Esophagus muscularis mucosa (tissue), 4 donors: ENCODE data around the gene EPHB1. TPM values are rescaled to one million over a fixed set of nuclear protein-coding genes. Genes with fewer than 3 reads are reported as not detected.
"Not testable (repeated sequence)": the region's sequence is repeated elsewhere in the genome, so short reads cannot be mapped to it uniquely, and the experiment has no call there.

Experiments used
- DNase-seq: peaks from one replicate; pipeline ENCODE4 v3.0.0-alpha.2; 2017; ENCODE audit errors: extremely low spot score
- H3K27ac ChIP-seq, 4 donors: fragments of 200-600 bp; sonication (generic); replicated peaks in 1 of 4; 1 replicate in 3 of 4; 2 replicates in 1 of 4; pipeline ENCODE4 v1.5.1; 2016 to 2019; ENCODE audit warnings: mild to moderate bottlenecking in 1 of 4
- H3K27me3 ChIP-seq, 4 donors: fragments of 200-600 bp; sonication (generic); one replicate each; pipeline versions ENCODE4 v1.5.1 to v1.6.0; 2016 to 2019
- H3K36me3 ChIP-seq, 4 donors: fragments of 200-600 bp; sonication (generic); one replicate each; pipeline ENCODE4 v1.5.1; 2016 to 2019
- H3K4me1 ChIP-seq, 4 donors: fragments of 200-600 bp; sonication (generic); one replicate each; pipeline ENCODE4 v1.5.1; 2016 to 2019
- H3K4me3 ChIP-seq, 4 donors: fragments of 200-600 bp; sonication (generic); 1 replicate in 2 of 4; 2 replicates in 2 of 4; pipeline ENCODE4 v1.5.1; 2016 to 2019; ENCODE audit warnings: mild to moderate bottlenecking in 4 of 4, moderate library complexity in 1 of 4
- H3K9me3 ChIP-seq, 4 donors: fragments of 200-600 bp; sonication (generic); 1 replicate in 3 of 4; 2 replicates in 1 of 4; pipeline ENCODE4 v1.5.1; 2016 to 2019
- CTCF ChIP-seq, 3 experiments: fragments of 200-600 bp in 2 of 3; fragments of 450-650 bp in 1 of 3; sonication (generic) in 2 of 3; IDR thresholded peaks; one replicate each; pipeline ENCODE4 v1.5.1; 2017 to 2019; ENCODE audit warnings: antibody characterized with exemption in 3 of 3, mild to moderate bottlenecking in 2 of 3, moderate library complexity in 1 of 3
- EP300 ChIP-seq: sonication (generic); formaldehyde crosslinking; IDR thresholded peaks from one replicate; pipeline ENCODE4 v1.6.1; 2017; ENCODE audit warnings: antibody characterized with exemption
- POLR2A ChIP-seq: fragments of 450-650 bp; IDR thresholded peaks from one replicate; pipeline ENCODE4 v1.6.1; 2017; ENCODE audit warnings: antibody characterized with exemption, moderate library complexity, mild to moderate bottlenecking, low read depth
- POLR2AphosphoS5 ChIP-seq, 2 donors: sonication (generic); formaldehyde crosslinking; IDR thresholded peaks; one replicate each; pipeline ENCODE4 v1.6.1; 2017; ENCODE audit warnings: antibody characterized with exemption in 2 of 2
- WGBS: methylation state at CpG from one replicate; pipeline ENCODE4 v1.1.5; 2018; 5-methylcytosine and 5-hydroxymethylcytosine counted together
- intact Hi-C: fragments of 100-400 bp; cut with DNase I; formaldehyde crosslinking; loops from one replicate; pipeline ENCODE4 v1.15.1; 2023
- total RNA-seq, 4 donors: library from RNA; depleted of rRNA; stranded (reverse); fragments of >200 nt; gene quantifications; one replicate each; pipeline versions ENCODE4 v1.1.0 to v1.2.1, GENCODE V29; 2016

Gene EPHB1
- total RNA-seq, 4 donors from 2014 or later, result under 0.01 to 6.1 (median 2.8) TPM

GRCh38 chr3:134775831-134776230 is 19.2 kb upstream of the EPHB1 start:
- TF ChIP-seq POLR2AphosphoS5 (IDR thresholded peaks at IDR 0.05) (no peak), CTCF (IDR thresholded peaks at IDR 0.05) (no peak), POLR2A (no peak), EP300 (no peak)
- no peaks in the 10 kb centered on the region for H3K4me1 ChIP-seq
- H3K9me3 ChIP-seq, result no peaks in the 10 kb centered on the region
- DNase-seq, result peak; percentile 77
- no peaks in the 10 kb centered on the region for H3K36me3 ChIP-seq
- WGBS, result 95% methylated on average over 5 of the region's 5 CpGs
- no peak overlapping the region for H3K27ac ChIP-seq
- intact Hi-C loops, result no loop called here
- no peaks in the 10 kb centered on the region for H3K27me3 ChIP-seq
- H3K4me3 ChIP-seq, result no peak overlapping the region

GRCh38 chr3:134776518-134776917 is 18.5 kb upstream of the EPHB1 start:
- Histone ChIP-seq H3K27ac (no peak overlapping the region), H3K36me3 (no peaks in the 10 kb centered on the region), H3K4me3 (no peak overlapping the region), H3K4me1 (no peaks in the 10 kb centered on the region), H3K9me3 (no peaks in the 10 kb centered on the region), H3K27me3 (no peaks in the 10 kb centered on the region)
- no peak for TF ChIP-seq POLR2A
- TF ChIP-seq EP300, result no peak
- no peak for TF ChIP-seq CTCF (IDR thresholded peaks at IDR 0.05)
- no peak for TF ChIP-seq POLR2AphosphoS5 (IDR thresholded peaks at IDR 0.05)
- DNase-seq, result peak; percentile 72
- 100% methylated on average over 1 of the region's 1 CpG for WGBS
- intact Hi-C loops, result no loop called here

GRCh38 chr3:134777341-134777740 is 17.7 kb upstream of the EPHB1 start:
- peak; percentile 45 for DNase-seq
- H3K9me3 ChIP-seq, result no peaks in the 10 kb centered on the region
- intact Hi-C loops, result no loop called here
- no peaks in the 10 kb centered on the region for H3K36me3 ChIP-seq
- no peak for TF ChIP-seq CTCF (IDR thresholded peaks at IDR 0.05)
- no peak for TF ChIP-seq EP300
- TF ChIP-seq POLR2AphosphoS5 (IDR thresholded peaks at IDR 0.05), result no peak
- no peak for TF ChIP-seq POLR2A
- no peak overlapping the region for H3K27ac ChIP-seq
- no peaks in the 10 kb centered on the region for H3K27me3 ChIP-seq
- 78% methylated on average over 5 of the region's 5 CpGs for WGBS
- H3K4me3 ChIP-seq, result no peak overlapping the region
- no peaks in the 10 kb centered on the region for H3K4me1 ChIP-seq

GRCh38 chr3:134788283-134788682 is 6.8 kb upstream of the EPHB1 start:
- H3K9me3 ChIP-seq, H3K4me1 ChIP-seq, intact Hi-C loops, H3K27me3 ChIP-seq, H3K27ac ChIP-seq, H3K4me3 ChIP-seq, H3K36me3 ChIP-seq: not testable (repeated sequence)
- 93% methylated on average over 4 of the region's 4 CpGs for WGBS
- peak; percentile 26 for DNase-seq

- 83% methylated on average over 2 of the region's 2 CpGs for WGBS
- Histone ChIP-seq H3K4me3 (no peak overlapping the region), H3K27ac (no peak overlapping the region), H3K4me1 (peaks cover 0 to 6% (median 5%) of the 10 kb centered on the region in 4 donors), H3K36me3 (no peaks in the 10 kb centered on the region), H3K9me3 (no peaks in the 10 kb centered on the region), H3K27me3 (no peaks in the 10 kb centered on the region)
- DNase-seq, result no peak
- intact Hi-C loops, result loop anchor here (5.0 kb wide), 2 partner anchors 712 to 1107 kb away; no protein-coding TSS in a partner anchor
- TF ChIP-seq CTCF (IDR thresholded peaks at IDR 0.05) (no peak), POLR2A (no peak), POLR2AphosphoS5 (IDR thresholded peaks at IDR 0.05) (no peak), EP300 (no peak)
These were observed 5.0 kb upstream of the EPHB1 start for GRCh38 chr3:134790065-134790464.
